ENCODE measurements around the gene ANKRD6.

The ANKRD6 gene

GRCh38 chr6:89661559-89661958 lies 228.6 kb downstream of the ANKRD6 start:
- DNase-seq: no peak

GRCh38 chr6:89662659-89663223 lies 229.8 kb downstream of the ANKRD6 start:
- DNase-seq: no peak

GRCh38 chr6:89667872-89668556 lies 235.1 kb downstream of the ANKRD6 start:
- DNase-seq: no peak

- DNase-seq: no peak
Observed at GRCh38 chr6:89669002-89669401, 236.1 kb downstream of the ANKRD6 start.

DNA sequence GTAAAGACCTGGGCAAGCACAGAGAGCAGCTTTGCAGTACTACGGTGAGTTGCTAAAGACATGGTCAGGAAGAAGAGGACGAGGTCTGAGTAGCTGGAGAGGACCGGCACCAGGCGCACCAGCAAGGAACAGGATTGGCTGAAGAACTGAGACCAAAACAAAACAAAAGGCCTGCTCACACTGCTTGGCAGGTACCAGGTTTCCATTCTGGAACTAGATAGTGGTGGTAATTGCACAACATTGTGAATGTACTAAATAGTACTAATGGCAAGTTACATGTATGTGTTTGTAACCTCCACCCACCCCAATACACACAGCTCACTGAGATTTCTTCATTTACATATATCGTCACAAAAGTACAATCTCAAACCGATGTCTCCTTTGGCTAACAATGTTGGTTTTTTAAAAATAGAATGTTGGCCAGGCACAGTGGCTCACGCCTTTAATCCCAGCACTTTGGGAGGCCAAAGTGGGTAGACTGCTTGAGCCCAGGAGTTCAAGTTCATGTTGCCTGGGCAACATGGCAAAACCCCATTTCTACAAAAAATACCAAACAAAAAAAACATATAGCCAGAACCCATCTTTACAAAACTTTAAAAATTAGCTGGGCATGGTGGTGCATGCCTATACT lies 238.1 kb downstream of the ANKRD6 start:
- no peak for DNase-seq

DNA sequence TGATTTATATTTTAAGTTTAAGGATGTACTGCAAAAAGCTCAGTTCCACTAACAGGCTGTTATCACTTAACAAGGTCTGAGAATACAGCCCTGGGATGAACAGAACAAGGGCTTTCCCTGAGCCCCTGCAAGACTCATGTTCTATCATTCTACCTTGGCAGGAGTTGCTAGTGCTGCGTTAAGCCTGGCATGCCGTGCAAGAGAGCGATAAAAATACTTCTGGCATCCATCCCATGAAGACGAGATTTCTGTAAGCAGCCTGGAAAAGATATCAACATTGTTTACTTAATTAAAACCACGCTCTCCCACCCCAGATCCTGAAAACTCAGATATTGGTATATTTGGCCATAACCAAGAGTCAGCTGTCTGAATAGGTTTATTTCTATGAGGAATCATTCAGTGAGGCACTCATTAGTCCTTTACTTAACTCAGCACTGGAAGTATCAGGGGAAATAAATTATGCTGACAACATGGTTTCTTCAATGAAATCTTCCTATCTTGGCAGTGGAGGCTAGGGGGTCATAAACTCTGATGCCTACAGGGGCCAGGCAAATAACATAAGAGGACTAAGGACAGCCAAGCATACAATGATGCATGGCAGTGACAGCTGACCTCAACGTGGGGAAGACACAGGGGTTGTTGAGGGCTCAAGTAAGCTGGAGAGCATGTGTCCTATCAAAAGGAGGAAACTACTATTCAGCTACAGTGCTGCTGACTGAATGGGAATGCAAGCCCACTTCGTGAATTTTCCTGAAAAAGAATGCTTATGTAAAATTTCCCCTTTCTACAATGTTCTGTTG lies 243.2 kb downstream of the ANKRD6 start:
- DNase-seq: peak in 1 of 2 experiments; percentile 3

DNA sequence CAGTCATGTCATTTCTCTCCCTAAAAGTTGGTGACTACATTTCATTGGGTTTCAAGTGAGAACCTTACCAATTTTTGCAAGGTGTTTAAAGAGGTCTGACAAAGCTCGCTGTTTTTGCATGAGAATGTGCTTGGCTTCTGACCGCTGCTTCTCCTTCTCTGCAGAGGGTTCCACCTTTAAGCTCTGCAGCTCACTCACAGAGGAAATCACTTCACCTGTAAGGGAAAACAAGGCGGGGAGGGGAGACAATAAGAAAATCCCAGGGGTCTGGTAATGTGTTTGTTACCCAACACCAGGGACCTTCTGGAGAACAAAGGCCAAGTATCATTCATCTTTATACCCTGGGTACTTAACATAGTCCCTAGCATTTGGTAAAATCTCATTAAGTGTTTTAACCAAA lies 245.6 kb downstream of the ANKRD6 start:
- DNase-seq: no peak

GRCh38 chr6:89679215-89680120 lies 246.5 kb downstream of the ANKRD6 start:
- DNase-seq: no peak

DNA sequence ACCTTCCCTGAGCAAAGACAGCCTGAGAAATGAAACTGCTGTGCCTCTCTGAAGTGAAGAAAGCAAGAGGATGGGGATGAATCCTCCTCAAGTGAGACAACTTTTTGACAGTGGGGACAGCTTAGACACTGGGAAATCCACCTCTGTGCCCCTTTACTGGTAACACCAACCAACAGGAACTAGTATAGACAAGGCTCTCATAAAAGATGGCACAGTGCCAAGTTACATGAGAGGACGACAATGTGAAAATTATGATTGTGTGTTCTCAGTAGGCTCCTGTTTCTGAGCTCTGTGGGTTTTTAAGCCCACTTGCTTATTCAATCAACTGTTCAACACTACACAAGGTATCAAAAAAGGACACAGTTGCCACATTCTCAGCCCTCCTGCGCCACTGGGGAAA lies 247.2 kb downstream of the ANKRD6 start:
- no peak for DNase-seq

GRCh38 chr6:89680551-89680950 lies 247.6 kb downstream of the ANKRD6 start:
- DNase-seq: no peak

DNA sequence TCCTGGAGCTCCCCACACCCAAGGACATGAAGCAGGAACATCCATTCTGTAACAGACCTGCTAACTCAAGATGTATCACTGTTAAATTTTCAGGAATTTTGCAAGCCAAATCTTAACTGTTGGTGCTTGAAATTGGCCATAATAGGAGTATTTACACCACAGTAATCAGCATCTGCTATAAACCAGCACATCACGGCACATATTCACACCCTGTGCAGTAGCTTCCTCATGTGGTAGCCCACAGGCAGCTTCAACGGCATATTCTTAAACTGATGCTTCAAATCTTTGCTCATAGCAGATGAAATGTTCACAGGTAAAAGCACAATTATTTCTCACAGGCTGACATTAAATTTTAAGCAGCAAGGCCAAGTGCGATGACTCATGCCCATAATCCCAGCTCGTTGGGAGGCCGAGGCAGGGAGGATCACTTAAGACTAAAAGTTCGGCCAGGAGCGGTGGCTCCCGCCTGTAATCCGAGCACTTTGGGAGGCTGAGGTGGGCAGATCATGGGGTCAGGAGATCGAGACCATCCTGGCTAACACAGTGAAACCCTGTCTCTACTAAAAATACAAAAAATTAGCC lies 249.1 kb downstream of the ANKRD6 start:
- DNase-seq: no peak

- DNase-seq: no peak
Observed at GRCh38 chr6:89682991-89683390, 250.0 kb downstream of the ANKRD6 start.
